WI38 (cell line): ENCODE data around the gene SAMD15.
"Not testable (repeated sequence)": the region's sequence is repeated elsewhere in the genome, so short reads cannot be mapped to it uniquely, and the experiment has no call there.

Experiments used
- H3K4me3 ChIP-seq: 2 replicates; pipeline ENCODE4 v1.5.1; 2011; ENCODE audit warnings: low read depth, mild to moderate bottlenecking, control low read depth, low read length
- CTCF ChIP-seq: IDR thresholded peaks from 2 replicates; pipeline ENCODE4 v1.5.1; 2012; ENCODE audit warnings: low read depth, mild to moderate bottlenecking, control low read depth, low read length

The SAMD15 gene

GRCh38 chr14:77407158-77407557, 30.0 kb downstream of the SAMD15 start:
- H3K4me3 ChIP-seq, result no peak overlapping the region
- no peak for TF ChIP-seq CTCF

GRCh38 chr14:77409131-77409533, 32.0 kb downstream of the SAMD15 start:
- no peak for TF ChIP-seq CTCF
- H3K4me3 ChIP-seq, result no peak overlapping the region

- H3K4me3 ChIP-seq, result not testable (repeated sequence)
Measured at GRCh38 chr14:77415403-77416030, 38.3 kb downstream of the SAMD15 start.

GRCh38 chr14:77416098-77416497, 38.9 kb downstream of the SAMD15 start:
- not testable (repeated sequence) for H3K4me3 ChIP-seq

GRCh38 chr14:77416836-77417235, 39.7 kb downstream of the SAMD15 start:
- no peak overlapping the region for H3K4me3 ChIP-seq
- no peak for TF ChIP-seq CTCF

GRCh38 chr14:77421201-77421600, 44.0 kb downstream of the SAMD15 start:
- no peak for TF ChIP-seq CTCF
- H3K4me3 ChIP-seq, result no peak overlapping the region

GRCh38 chr14:77423423-77423822, 46.2 kb downstream of the SAMD15 start, which contains the start of gene NOXRED1:
Gene NOXRED1, minus strand, starts transcription at chr14:77423523. Its CDS starts 634 bp downstream, at chr14:77422889.
- H3K4me3 ChIP-seq, result no peak within 1 kb of the TSS
- TF ChIP-seq CTCF, result no peak

- TF ChIP-seq CTCF, result no peak
- H3K4me3 ChIP-seq, result no peak overlapping the region
Measured at GRCh38 chr14:77424862-77425261, 47.7 kb downstream of the SAMD15 start.
